Heart left ventricle (tissue), 13 donors: ENCODE results near the gene TGM2.

Source experiments
- CTCF ChIP-seq, 12 donors: fragments of 200-600 bp; sonication (generic) in 4 of 12; IDR thresholded peaks; one replicate each; pipeline versions ENCODE4 v1.5.0 to v1.8.0; 2018 to 2022; ENCODE audit warnings: antibody characterized with exemption in 12 of 12, mild to moderate bottlenecking in 5 of 12
- POLR2A ChIP-seq, 2 donors: fragments of 450-650 bp; IDR thresholded peaks; one replicate each; pipeline ENCODE4 v1.6.1; 2017; ENCODE audit warnings: antibody characterized with exemption in 2 of 2, mild to moderate bottlenecking in 2 of 2, moderate library complexity in 2 of 2
- donor health status: ischemic (EF 13 %, LVEDD 7.1; RV severe dilation, severe dysfunction).
- donor health status: DM: no; HTN: yes; CAD: no.
- donor health status: DM: no; HTN: no; CAD: no.
- donor health status: ischemic (EF 25% LVEDD 6.9; RV normal size, moderate dysfunction).
- donor health status: ischemic (EF 25% LVEDD 5.7; RV mildly dilated, moderate dysfunction).
- donor health status: ischemic (EF 35%, LVEDD 5.7; RV mildly dilated, moderate dysfunction).
- donor health status: nonischemic (EF 11% LVEDD 7.7; RV severe dilation, severe dysfunction).
- donor health status: DM: yes; HTN: yes; CAD: no.
- donor health status: PGD.
- donor health status: ischemic (EF 29% LVEDD 5.4; RV normal size, mild dysfunction).
- donor health status: nonischemic (EF 23%, LVEDD 6.1; RV moderate dilation, normal function).

- TF ChIP-seq CTCF (IDR thresholded peaks at IDR 0.05): no peak
- TF ChIP-seq POLR2A (IDR thresholded peaks at IDR 0.05): no peak
Observed at GRCh38 chr20:38139977-38140753, 24.9 kb downstream of the TGM2 start.
